GM19351 (cell line): ENCODE results near the gene KLHL4.
"Not testable (repeated sequence)": the region's sequence is repeated elsewhere in the genome, so short reads cannot be mapped to it uniquely, and the experiment has no call there.

ENCODE experiments used
- ATAC-seq: cut with Tn5 transposase; IDR thresholded peaks from one replicate; pipeline ENCODE4 v1.9.1; 2021; ENCODE audit warnings: mild to moderate bottlenecking, moderate library complexity; ENCODE audit not compliant: unreplicated experiment

KLHL4 gene

GRCh38 chrX:87641439-87641838 lies 123.8 kb downstream of the KLHL4 start:
- not testable (repeated sequence) for ATAC-seq

GRCh38 chrX:87661761-87662160 lies 144.2 kb downstream of the KLHL4 start:
- ATAC-seq = no peak

GRCh38 chrX:87663421-87663820 lies 145.8 kb downstream of the KLHL4 start:
- ATAC-seq = no peak

GRCh38 chrX:87664381-87664780 lies 146.8 kb downstream of the KLHL4 start:
- ATAC-seq = peak; percentile 83

- no peak for ATAC-seq
Observed at GRCh38 chrX:87679849-87680248, 162.2 kb downstream of the KLHL4 start.

GRCh38 chrX:87687703-87688102 lies 170.1 kb downstream of the KLHL4 start:
- ATAC-seq = no peak

- not testable (repeated sequence) for ATAC-seq
Observed at GRCh38 chrX:87688113-87688748, 170.6 kb downstream of the KLHL4 start.

- ATAC-seq = not testable (repeated sequence)
Observed at GRCh38 chrX:87689218-87689617, 171.6 kb downstream of the KLHL4 start.

GRCh38 chrX:87693204-87693603 lies 175.6 kb downstream of the KLHL4 start:
- ATAC-seq = no peak

- no peak for ATAC-seq
Observed at GRCh38 chrX:87697409-87697808, 179.8 kb downstream of the KLHL4 start.

GRCh38 chrX:87702795-87703194 lies 185.2 kb downstream of the KLHL4 start:
- ATAC-seq = no peak

GRCh38 chrX:87703469-87703868 lies 185.9 kb downstream of the KLHL4 start:
- not testable (repeated sequence) for ATAC-seq

- no peak for ATAC-seq
Observed at GRCh38 chrX:87706134-87706533, 188.5 kb downstream of the KLHL4 start.

GRCh38 chrX:87710580-87710979 lies 193.0 kb downstream of the KLHL4 start:
- ATAC-seq = no peak
